Sciatic nerve (tissue), 2 donors: Measurements from ENCODE around the gene TM7SF3. TPM values are rescaled to one million over a fixed set of nuclear protein-coding genes. Genes with fewer than 3 reads are reported as not detected.

Source experiments
- ATAC-seq: fragments of 200-7000 bp; cut with Tn5 transposase; one replicate; pipeline ENCODE4 v1.9.1; 2020; ENCODE audit warnings: mild to moderate bottlenecking, moderate library complexity
- DNase-seq: peaks from one replicate; pipeline ENCODE4 v3.0.0-alpha.2; 2020; ENCODE audit warnings: low spot score
- intact Hi-C: fragments of 100-400 bp; cut with DNase I; formaldehyde crosslinking; loops from one replicate; pipeline ENCODE4 v1.14.2; 2022
- total RNA-seq: library from RNA; stranded (reverse); fragmentation: NEBNext Ultra II Directional; extraction: Animal tissue kit (Norgen Biotek cat#: 25700); gene quantifications from one replicate; pipeline ENCODE4 v1.2.1, GENCODE V29; 2021
- donor health status: DM: no; HTN: no; CAD: no.
- donor health status: DM: no; HTN: no; CAD: no.

Gene TM7SF3
- total RNA-seq, 1 donor from 2014 or later: 58.9 TPM

GRCh38 chr12:26939192-26939832 lies 74.9 kb downstream of the TM7SF3 start:
- DNase-seq (no peak), ATAC-seq (no peak)
- intact Hi-C loops: no loop called here

- no peak for DNase-seq
- intact Hi-C loops: no loop called here
- ATAC-seq: peak; percentile 25
Measured at GRCh38 chr12:26938701-26939062, 75.5 kb downstream of the TM7SF3 start.

GRCh38 chr12:26937863-26938700 lies 76.1 kb downstream of the TM7SF3 start, which contains the start of the genes FGFR1OP2 and INTS13:
Gene FGFR1OP2 (plus strand): TSS chr12:26938470. CDS start chr12:26954159, 15,689 bp downstream.
Gene INTS13 (minus strand): TSS chr12:26937981. CDS start chr12:26936803, 1,178 bp downstream.
- DNase-seq (peak; percentile 100), ATAC-seq (peak; percentile 99)
- intact Hi-C loops: no loop called here

GRCh38 chr12:26937443-26937862 lies 76.7 kb downstream of the TM7SF3 start:
- intact Hi-C loops: no loop called here
- no peak for DNase-seq
- ATAC-seq: no peak

- intact Hi-C loops: no loop called here
- DNase-seq (no peak), ATAC-seq (no peak)
Measured at GRCh38 chr12:26936559-26937442, 77.4 kb downstream of the TM7SF3 start.

- no peak for DNase-seq
- intact Hi-C loops: no loop called here
- no peak for ATAC-seq
Measured at GRCh38 chr12:26935636-26936378, 78.4 kb downstream of the TM7SF3 start.

- no peak for ATAC-seq
- DNase-seq: no peak
- intact Hi-C loops: no loop called here
Measured at GRCh38 chr12:26929590-26929989, 84.6 kb downstream of the TM7SF3 start.

GRCh38 chr12:26928661-26929060 lies 85.5 kb downstream of the TM7SF3 start:
- ATAC-seq: no peak
- DNase-seq: no peak
- intact Hi-C loops: no loop called here

Other genes starting within 250 kb of the TM7SF3 start
- gene ITPR2, start 181.2 kb downstream of the TM7SF3 start, total RNA-seq: 71.7 TPM
- 13.9 TPM for gene INTS13, start 76.4 kb downstream of the TM7SF3 start, total RNA-seq
- gene FGFR1OP2, start 75.9 kb downstream of the TM7SF3 start, total RNA-seq: 81.9 TPM
- gene MED21, start 8.2 kb upstream of the TM7SF3 start, total RNA-seq: 67.7 TPM
- gene C12orf71, start 68.2 kb upstream of the TM7SF3 start, total RNA-seq: not detected
- gene STK38L, start 229.9 kb upstream of the TM7SF3 start, total RNA-seq: 45.1 TPM